ENCODE data around the gene OCIAD2. TPM values are rescaled to one million over a fixed set of nuclear protein-coding genes. Genes with fewer than 3 reads are reported as not detected.
"Not testable (repeated sequence)": the region's sequence is repeated elsewhere in the genome, so short reads cannot be mapped to it uniquely, and the experiment has no call there.

The OCIAD2 gene
- total RNA-seq, 2 experiments from 2014 or later, result 89.1 to 94.5 TPM

DNA sequence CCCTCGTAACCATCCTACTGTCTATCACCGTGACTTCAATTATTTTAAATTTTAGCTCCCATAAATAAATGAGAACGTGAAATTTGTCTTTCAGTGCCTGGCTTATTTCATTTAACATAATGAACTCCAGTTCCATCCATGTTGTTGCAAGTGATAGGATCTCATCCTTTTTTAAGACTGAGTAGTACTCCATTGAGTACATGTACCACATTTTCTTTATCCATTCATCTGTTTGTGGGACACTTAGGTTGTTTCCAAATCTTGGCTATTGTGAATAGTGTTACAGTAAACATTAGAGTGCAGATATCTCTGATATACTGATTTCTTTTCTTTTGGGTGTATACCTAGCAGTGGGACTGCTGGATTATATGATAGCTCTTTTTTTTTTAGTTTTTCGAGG lies 42.8 kb downstream of the OCIAD2 start:
- Mint-ChIP-seq H3K27ac (no peak overlapping the region), H3K36me3 (ENCODE audit: low read depth) (peaks cover 27% of the 10 kb centered on the region), H3K4me3 (no peak overlapping the region), H3K4me1 (no peaks in the 10 kb centered on the region), H3K9me3 (peaks cover 4% of the 10 kb centered on the region), H3K27me3 (peaks cover 5% of the 10 kb centered on the region)
- ChIA-PET POLR2A (no interaction called here), CTCF (no interaction called here)
- DNase-seq, result no peak

DNA sequence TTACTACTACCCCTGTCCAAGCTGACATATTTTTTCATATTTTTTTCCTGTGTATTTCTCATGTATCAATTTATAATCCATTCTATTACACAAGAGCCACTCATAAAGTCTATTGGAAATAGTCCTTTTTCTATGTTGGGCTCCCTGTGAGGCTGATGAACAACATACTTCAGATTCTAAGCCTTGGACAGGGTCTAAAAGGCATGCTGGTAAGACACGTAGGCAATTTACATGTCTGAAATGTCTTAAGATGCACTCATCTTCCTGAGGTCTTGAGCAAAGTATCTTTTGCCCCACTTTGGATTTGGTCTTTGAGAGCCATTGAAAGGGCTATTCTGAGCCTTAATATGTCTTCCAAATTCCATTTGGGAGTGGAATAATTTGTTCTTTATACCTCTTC lies 43.9 kb downstream of the OCIAD2 start:
- POLR2A ChIA-PET, result no interaction called here
- Mint-ChIP-seq H3K27ac (no peak overlapping the region), H3K4me3 (no peak overlapping the region)

DNA sequence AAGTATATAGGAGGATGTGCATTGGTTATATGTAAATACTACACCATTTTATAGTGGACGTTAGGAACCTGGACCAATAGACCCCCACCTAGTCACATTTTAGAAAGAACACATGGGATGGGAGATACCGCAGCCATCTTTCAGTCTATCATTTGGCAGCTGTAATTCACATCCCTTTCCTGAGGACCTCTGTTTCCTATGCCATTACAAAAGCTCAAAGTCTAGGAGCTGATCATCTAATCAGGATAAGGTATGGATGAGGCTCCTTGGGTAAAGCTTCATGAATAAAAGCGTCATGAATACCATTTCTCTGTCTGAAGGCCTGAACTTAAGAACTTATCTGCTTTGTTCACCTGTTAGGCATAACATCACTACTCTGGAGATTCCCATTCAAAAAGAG lies 44.5 kb downstream of the OCIAD2 start:
- POLR2A ChIA-PET, result no interaction called here
- CTCF ChIA-PET, result no interaction called here
- Mint-ChIP-seq H3K36me3 (ENCODE audit: low read depth) (peaks cover 41% of the 10 kb centered on the region), H3K4me3 (no peak overlapping the region), H3K27me3 (no peaks in the 10 kb centered on the region), H3K27ac (no peak overlapping the region), H3K9me3 (peaks cover 4% of the 10 kb centered on the region), H3K4me1 (no peaks in the 10 kb centered on the region)
- DNase-seq, result no peak

More for the DNA sequence above, 43.9 kb downstream of the OCIAD2 start:
- DNase-seq, result no peak
- Mint-ChIP-seq H3K4me1 (no peaks in the 10 kb centered on the region), H3K9me3 (peaks cover 4% of the 10 kb centered on the region), H3K36me3 (ENCODE audit: low read depth) (peaks cover 38% of the 10 kb centered on the region), H3K27me3 (peaks cover 3% of the 10 kb centered on the region)
- CTCF ChIA-PET, result no interaction called here

DNA sequence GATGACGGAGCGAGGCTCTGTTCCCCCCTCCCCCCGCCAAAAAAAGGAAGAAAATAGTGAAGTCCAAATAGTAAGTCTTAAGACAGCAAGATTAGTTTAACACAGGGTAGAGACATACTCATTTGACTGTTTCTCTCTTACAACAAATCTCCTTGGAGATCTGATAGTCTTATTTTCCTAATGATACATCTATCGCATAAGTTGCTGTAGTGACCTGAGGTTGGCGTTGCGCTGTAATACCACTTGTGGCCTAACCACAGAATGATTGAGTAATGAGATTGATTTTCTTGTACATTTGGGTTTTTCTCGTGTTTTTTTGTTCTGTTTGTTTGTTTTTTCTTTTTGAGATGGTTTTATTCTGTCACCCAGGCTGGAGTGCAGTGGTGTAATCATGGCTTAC lies 48.4 kb downstream of the OCIAD2 start:
- ChIA-PET POLR2A (interaction anchor here (1.8 kb wide), 1 partner anchor 27 kb away, joined by 5 read pairs; the partner anchor contains the start of gene OCIAD1), CTCF (interaction anchor here (1.4 kb wide), 1 partner anchor 86 kb away, joined by 3 read pairs; no protein-coding TSS in a partner anchor)
- H3K9me3 Mint-ChIP-seq, result no peaks in the 10 kb centered on the region
- no peaks in the 10 kb centered on the region for H3K27me3 Mint-ChIP-seq
- no peak for DNase-seq
- H3K36me3 Mint-ChIP-seq (ENCODE audit: low read depth), result peaks cover 59% of the 10 kb centered on the region
- H3K27ac Mint-ChIP-seq, result no peak overlapping the region
- no peak overlapping the region for H3K4me3 Mint-ChIP-seq
- H3K4me1 Mint-ChIP-seq, result no peaks in the 10 kb centered on the region

DNA sequence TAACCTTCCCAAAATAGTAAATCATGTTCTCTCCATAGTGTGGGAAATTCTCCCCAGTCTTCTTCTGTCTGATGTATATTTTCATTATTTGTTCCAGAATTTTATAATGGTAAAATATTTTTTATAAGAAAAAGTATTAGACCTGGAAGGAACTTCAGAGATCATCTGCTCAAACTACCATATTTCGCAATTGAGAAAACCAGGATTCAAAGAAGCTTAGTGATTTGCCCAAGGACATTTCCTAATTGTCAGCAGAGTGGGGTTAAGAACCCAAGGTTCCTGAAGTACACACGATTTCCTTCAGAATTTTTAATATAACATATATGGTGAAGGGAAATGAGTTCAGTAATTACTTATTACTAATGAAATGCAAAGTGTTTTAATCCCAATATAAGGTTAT lies 51.6 kb downstream of the OCIAD2 start:
- Mint-ChIP-seq H3K4me3 (no peak overlapping the region), H3K27me3 (no peaks in the 10 kb centered on the region), H3K9me3 (no peaks in the 10 kb centered on the region), H3K27ac (no peak overlapping the region), H3K36me3 (ENCODE audit: low read depth) (peaks cover 65% of the 10 kb centered on the region), H3K4me1 (no peaks in the 10 kb centered on the region)
- ChIA-PET CTCF (no interaction called here), POLR2A (no interaction called here)
- DNase-seq, result no peak

DNA sequence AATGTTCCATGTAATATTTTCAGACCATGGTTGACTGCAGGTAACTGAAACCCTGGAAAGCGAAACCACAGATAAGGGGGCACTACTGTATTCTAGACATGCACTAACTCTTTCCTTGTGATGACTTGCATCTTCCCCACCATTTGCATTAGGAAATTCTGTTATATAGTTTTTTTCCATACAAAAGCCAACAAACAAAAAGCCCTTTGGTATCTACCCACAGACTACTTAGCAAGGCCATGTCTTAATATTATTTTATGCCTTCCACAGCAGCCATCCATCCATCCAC lies 52.2 kb downstream of the OCIAD2 start:
- H3K4me1 Mint-ChIP-seq, result no peaks in the 10 kb centered on the region
- H3K9me3 Mint-ChIP-seq, result no peaks in the 10 kb centered on the region
- no peak for DNase-seq
- H3K36me3 Mint-ChIP-seq (ENCODE audit: low read depth), result peaks cover 61% of the 10 kb centered on the region
- H3K27me3 Mint-ChIP-seq, result no peaks in the 10 kb centered on the region
- CTCF ChIA-PET, result no interaction called here
- no peak overlapping the region for H3K27ac Mint-ChIP-seq
- POLR2A ChIA-PET, result no interaction called here
- H3K4me3 Mint-ChIP-seq, result no peak overlapping the region

DNA sequence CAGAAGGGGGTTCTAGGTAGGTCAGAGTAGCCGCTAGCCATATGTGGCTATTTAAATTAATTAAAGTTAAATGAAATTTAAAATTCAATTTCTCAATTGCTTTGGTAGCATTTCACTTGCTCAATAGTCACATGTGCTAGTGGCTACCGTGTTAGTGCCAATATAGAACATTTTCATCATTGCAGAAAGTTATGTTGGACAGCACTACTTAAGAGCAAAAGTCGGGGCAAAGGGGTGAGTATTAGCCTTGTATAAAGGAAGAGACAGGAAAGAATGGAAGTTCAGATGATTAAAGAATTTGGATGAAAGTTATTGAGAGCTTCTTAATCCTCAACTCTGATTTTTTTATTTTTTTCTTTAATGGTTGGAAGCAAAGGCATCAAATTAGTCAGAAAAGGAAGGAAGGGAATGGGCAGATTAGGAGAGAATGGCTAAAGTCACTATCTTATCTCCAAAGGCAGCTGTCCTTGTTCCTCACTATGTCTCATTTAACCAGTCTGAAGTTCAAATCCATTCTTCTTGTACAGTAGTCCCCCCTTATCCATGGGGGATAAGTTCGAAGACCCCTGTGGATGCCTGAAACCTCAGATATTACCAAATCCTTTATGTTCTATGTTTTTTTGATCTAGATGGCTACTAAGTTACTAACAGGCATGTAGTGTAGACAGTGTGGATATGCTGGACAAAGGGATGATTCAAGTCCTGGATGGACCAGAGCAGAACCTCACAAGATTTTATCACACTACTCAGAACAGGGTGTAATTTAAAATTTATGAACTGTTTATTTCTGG lies 52.8 kb downstream of the OCIAD2 start:
- no peak overlapping the region for H3K4me3 Mint-ChIP-seq
- H3K4me1 Mint-ChIP-seq, result no peaks in the 10 kb centered on the region
- no peak overlapping the region for H3K27ac Mint-ChIP-seq
- CTCF ChIA-PET, result no interaction called here
- POLR2A ChIA-PET, result no interaction called here
- DNase-seq, result no peak
- H3K9me3 Mint-ChIP-seq, result no peaks in the 10 kb centered on the region
- H3K27me3 Mint-ChIP-seq, result no peaks in the 10 kb centered on the region
- peaks cover 60% of the 10 kb centered on the region for H3K36me3 Mint-ChIP-seq (ENCODE audit: low read depth)

DNA sequence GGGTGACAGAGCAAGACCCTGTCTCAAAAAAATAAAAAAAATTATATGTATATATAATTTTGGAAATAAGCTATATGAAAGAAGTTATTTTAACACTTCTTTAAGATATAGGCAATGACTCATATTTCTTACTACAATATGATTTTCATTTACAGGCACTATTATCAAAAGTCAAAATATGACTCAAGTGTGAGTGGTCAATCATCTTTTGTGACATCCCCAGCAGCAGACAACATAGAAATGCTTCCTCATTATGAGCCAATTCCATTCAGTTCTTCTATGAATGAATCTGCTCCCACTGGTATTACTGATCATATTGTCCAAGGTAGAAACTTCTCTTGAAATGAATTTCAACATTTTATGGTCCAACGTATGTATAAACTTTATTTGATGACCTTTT lies 54.9 kb downstream of the OCIAD2 start:
- H3K4me3 Mint-ChIP-seq, result no peak overlapping the region
- peaks cover 55% of the 10 kb centered on the region for H3K36me3 Mint-ChIP-seq (ENCODE audit: low read depth)
- ChIA-PET POLR2A (no interaction called here), CTCF (interaction anchor here (1.0 to 1.2 kb wide), 2 partner anchors 20 to 111 kb away, joined by 3 read pairs; no protein-coding TSS in a partner anchor)
- no peaks in the 10 kb centered on the region for H3K27me3 Mint-ChIP-seq
- DNase-seq, result no peak
- H3K9me3 Mint-ChIP-seq, result no peaks in the 10 kb centered on the region
- no peaks in the 10 kb centered on the region for H3K4me1 Mint-ChIP-seq
- H3K27ac Mint-ChIP-seq, result no peak overlapping the region

DNA sequence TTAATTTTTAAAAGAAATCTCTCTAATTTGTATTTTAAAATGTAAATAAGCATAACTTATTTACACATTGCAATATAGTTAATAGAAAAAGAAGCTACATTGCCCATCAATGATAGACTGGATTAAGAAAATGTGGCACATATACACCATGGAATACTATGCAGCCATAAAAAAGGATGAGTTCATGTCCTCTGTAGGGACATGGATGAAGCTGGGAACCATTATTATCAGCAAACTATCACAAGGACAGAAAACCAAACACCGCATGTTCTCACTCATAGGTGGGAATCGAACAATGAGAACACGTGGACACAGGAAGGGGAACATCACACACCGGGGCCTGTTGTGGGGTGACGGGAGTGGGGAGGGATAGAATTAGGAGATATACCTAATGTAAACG lies 57.8 kb downstream of the OCIAD2 start:
- POLR2A ChIA-PET, H3K27me3 Mint-ChIP-seq, H3K4me1 Mint-ChIP-seq, H3K4me3 Mint-ChIP-seq, H3K9me3 Mint-ChIP-seq, DNase-seq, H3K27ac Mint-ChIP-seq: not testable (repeated sequence)
- CTCF ChIA-PET, result interaction anchor here (0.9 kb wide), 1 partner anchor 13 kb away, joined by 3 read pairs; no protein-coding TSS in a partner anchor
- H3K36me3 Mint-ChIP-seq (ENCODE audit: low read depth), result peaks cover 66% of the 10 kb centered on the region

DNA sequence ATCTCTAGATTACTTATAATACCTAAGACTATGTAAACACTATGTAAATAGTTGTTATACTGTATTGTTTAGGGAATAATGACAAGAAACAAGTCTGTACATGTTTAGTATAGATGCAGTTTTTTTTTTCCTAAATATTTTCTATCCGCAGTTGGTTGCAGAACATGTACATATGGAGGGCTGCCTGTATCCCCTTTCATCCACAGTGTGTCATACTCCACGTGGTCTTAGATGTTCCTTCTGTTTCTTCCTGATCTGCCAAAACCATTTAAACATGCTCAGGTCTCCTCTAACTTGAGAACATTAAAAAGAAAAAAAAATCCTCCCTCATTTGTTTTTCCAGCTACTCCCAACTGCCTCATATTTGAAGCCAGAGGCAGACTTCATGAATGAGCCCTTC lies 61.7 kb downstream of the OCIAD2 start:
- Mint-ChIP-seq H3K4me3 (no peak overlapping the region), H3K4me1 (peaks cover 3% of the 10 kb centered on the region), H3K9me3 (no peaks in the 10 kb centered on the region), H3K27me3 (no peaks in the 10 kb centered on the region), H3K27ac (no peak overlapping the region), H3K36me3 (ENCODE audit: low read depth) (peaks cover 66% of the 10 kb centered on the region)
- ChIA-PET POLR2A (no interaction called here), CTCF (no interaction called here)
- DNase-seq, result no peak

DNA sequence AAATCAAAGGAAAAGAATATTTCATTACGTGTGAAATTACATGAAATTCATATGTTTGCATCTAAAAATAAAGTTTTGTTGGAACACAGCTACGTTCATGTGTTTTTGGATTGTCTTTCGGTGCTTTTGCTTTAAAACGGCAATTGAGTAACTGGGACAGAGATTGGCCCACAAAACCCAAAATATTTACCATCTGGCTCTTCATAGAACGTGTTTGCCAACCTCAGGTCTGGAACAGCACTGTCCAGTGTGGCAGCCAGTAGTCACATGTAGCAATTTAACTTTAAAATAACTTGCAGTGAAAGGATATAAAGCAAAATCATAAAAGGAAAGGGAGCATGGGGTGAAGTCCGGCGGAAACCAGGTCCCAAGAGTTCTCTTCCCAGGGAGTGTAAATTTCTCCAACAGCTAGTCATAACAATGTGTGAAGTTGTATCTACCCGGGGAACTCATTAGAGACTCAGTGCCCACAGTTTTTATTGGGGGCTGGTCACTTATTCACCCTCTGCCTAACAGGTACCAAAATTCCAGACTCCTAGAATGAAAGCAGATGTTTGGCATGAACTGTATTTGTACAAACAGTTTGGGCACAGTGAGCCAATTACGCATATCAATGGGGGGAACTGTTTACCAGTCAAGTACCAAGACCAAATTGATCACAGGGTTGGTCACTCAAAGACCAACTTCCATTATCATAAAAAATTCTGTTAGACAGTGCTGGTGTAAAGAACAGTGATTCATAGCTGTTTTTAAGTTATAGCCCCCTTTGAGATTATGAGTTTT lies 65.3 kb downstream of the OCIAD2 start:
- Mint-ChIP-seq H3K4me1 (peaks cover 5% of the 10 kb centered on the region), H3K27me3 (no peaks in the 10 kb centered on the region), H3K4me3 (no peak overlapping the region), H3K27ac (no peak overlapping the region), H3K36me3 (ENCODE audit: low read depth) (peaks cover 63% of the 10 kb centered on the region), H3K9me3 (no peaks in the 10 kb centered on the region)
- DNase-seq, result no peak
- CTCF ChIA-PET, result interaction anchor here (1.4 kb wide), 1 partner anchor 261 kb away, joined by 6 read pairs; no protein-coding TSS in a partner anchor
- POLR2A ChIA-PET, result interaction anchor here (1.5 kb wide), 1 partner anchor 11 kb away, joined by 5 read pairs; the partner anchor contains the start of gene OCIAD1

DNA sequence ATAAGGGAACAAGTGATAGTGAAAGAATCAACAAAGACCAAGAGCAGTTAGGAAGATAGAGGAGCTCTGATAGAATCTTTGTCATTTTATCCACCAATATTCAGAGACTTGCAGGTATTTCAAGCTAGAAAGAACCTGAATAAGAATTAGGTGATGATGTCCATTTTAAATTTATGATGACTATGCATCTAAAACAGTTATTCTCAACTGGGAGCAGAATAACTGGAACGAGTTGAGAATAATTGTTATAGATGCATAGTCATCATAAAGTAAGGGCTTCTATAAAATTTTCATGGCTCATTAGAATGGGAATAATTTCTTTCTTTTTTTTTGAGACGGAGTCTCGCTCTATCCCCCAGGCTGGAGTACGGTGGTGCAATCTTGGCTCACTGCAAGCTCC lies 69.9 kb downstream of the OCIAD2 start:
- no peak overlapping the region for H3K4me3 Mint-ChIP-seq
- POLR2A ChIA-PET, result interaction anchor here (0.7 to 1.5 kb wide), 2 partner anchors 11 to 56 kb away, joined by 3 read pairs; no protein-coding TSS in a partner anchor

More for the DNA sequence above, 69.9 kb downstream of the OCIAD2 start:
- H3K27me3 Mint-ChIP-seq, result no peaks in the 10 kb centered on the region
- H3K4me1 Mint-ChIP-seq, result peaks cover 18% of the 10 kb centered on the region
- no peak overlapping the region for H3K27ac Mint-ChIP-seq
- CTCF ChIA-PET, result interaction anchor here (0.7 kb wide), 1 partner anchor 13 kb away, joined by 3 read pairs; no protein-coding TSS in a partner anchor
- H3K36me3 Mint-ChIP-seq (ENCODE audit: low read depth), result peaks cover 56% of the 10 kb centered on the region
- H3K9me3 Mint-ChIP-seq, result no peaks in the 10 kb centered on the region
- no peak for DNase-seq
